Midbrain (tissue), 1 donor: Measurements from ENCODE around the gene PRKCH.

Experiments used
- DNase-seq: peaks from one replicate; lab custom pipeline; 2025; lab: John Stamatoyannopoulos, UW

Gene PRKCH

DNA sequence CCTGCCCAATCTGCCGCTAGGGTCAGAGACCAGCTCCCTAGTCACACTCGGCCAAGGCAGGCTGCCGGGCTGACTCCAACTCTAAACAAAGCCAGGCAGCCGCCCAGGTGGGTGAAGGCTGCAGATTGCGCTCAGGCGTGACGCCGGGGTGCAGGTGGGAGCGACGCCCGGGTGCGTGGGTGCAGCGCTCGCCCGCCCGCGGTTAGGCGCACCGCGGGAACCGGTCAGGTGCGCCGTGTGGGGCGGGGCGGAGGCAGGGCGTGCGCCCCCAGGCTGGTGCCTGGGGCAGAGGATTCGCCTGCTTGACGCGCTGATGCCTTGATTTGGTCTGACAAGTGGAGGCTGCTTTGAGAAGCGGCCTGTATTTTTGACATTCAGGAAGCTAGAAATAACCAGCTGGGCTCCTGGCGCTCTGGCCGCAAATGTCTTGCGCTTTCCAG lies 247.2 kb downstream of the PRKCH start:
- no peak for DNase-seq

GRCh38 chr14:61569308-61569707 lies 247.9 kb downstream of the PRKCH start:
- no peak for DNase-seq

DNA sequence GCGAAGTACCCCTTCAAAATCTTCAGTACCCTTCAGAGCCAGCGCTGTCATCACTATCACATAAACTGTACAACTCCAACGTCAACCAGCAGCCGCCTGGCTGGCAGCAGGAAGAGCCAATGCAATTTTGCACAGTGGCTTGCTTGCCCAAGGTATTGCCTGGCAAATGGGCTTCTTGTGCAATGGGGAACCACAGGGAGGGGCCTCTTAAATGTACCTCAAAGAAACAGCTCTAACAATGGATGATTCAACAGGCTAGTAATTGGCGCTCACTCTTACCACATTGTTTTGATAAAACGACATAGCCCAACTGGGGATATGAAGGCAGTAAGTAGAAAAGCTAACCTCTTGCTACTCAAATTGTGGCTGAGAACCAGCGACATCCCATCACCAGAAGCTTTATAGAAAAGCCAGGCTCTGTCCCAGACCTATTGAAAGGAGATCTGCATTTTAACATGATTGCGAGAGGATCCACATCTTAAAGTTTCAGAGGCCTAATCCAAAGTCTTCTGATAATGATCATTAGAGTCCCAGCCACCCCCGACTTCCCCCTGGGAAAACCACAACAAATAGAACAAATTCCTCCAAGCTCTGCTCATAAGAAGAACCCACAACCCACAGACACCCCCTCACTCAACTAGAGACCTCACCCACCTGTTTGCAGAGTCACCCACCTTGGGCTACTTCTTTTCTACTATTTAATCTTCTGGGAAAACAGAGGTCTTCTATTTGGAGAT lies 248.6 kb downstream of the PRKCH start:
- DNase-seq = no peak

DNA sequence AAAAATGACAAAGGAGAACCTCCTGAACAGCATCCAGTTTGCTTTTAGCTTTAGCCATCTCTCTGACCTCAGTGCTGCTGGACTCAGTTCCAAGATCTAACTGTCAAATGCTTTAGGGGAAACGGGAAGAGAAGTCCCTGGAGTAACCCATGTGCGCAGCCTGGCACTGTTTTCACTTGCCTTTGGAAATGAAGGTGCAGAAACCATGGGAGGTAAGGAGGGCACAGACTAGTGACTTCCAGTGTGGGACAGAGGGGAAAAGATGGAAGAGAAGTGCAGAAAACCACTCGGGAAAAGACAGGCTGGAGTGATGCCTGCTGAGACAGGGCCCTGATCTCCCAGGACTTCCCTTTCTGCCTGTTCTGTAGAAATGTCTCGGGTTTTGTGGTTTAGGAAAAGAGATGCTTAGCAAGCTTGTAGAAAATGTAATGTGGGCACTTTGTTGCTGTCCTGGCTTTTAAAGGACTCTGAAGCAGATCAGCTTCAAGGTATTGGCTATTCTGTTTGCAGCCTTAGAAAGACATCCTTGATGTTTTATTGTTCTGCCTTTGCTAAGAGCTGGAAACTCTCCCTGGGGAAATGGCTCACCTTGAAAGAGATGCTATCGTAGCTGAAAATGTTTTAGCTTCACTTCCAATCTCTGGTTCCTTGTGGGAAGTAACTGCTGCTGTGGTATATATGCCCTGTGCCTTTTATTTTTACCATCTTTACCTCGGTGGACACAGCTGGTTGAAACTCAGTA lies 249.3 kb downstream of the PRKCH start:
- DNase-seq = no peak

- no peak for DNase-seq
These were observed 250.5 kb downstream of the PRKCH start for GRCh38 chr14:61571917-61572316.

GRCh38 chr14:61573321-61573720 lies 251.9 kb downstream of the PRKCH start:
- no peak for DNase-seq

DNA sequence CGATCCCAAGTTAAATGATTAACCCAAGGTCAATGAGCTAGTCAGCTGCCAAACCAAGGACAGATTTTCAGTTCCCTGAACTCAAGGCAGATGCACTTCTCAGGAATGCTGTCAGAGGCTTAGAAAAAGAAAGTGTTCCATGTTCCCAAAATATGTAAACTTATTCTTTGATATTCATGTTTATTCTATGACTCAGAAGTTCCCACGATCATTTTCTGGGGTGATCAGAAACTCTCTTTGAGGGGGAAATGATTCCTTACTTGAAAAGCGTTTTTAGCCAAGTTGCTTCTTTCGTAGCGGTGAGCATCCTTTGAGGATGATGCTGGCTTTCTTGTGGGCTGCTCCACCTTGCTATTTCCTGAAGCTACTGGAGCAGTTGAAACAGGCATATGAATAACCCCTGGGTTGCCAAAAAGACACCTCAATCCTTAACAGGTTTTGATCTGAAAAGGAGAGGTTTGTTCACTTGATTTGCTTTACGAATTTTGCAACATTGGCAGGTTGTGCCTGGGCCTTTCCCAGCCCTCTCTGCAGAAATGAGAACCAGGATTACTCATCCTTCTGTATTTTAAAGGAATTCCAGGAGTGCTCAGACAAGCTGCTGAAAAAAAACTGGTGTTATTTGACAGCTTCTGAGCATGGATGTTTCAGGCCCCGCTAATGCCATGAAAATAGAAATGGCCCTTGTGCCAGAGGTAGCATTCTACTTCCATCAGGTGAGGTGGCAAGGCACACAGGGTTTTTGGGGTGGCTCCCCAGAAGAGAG lies 252.6 kb downstream of the PRKCH start:
- DNase-seq = no peak

- DNase-seq = no peak
These were observed 253.1 kb downstream of the PRKCH start for GRCh38 chr14:61574514-61574807.

GRCh38 chr14:61575126-61575525 lies 253.7 kb downstream of the PRKCH start:
- DNase-seq = no peak

DNA sequence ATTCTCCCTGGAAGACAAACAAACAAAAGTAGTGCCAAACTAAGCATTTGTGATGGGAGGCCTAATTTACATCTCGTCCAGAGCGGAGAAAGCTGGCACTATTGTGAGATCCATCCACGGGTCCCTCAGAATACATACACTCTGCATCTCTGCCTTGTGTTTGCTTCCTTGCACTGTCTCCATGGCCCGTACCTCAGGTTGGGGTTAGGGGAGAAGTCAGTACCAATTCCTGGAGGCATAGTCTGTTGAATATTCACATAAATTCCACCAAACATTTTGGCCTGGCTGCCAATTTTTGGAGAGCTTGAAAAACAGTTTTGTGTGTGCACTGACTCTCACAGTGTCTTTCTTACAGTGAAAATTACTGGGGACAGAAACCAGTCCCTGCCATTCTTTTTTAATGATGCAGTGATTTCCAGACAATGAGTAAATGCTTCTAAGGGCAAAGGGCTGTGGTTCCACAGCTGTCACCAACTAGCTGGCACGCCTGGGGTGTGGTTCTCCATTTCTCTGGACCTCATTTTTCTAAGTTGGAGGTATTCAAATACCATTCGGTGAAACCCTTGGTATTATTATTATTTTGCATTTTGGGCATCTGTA lies 254.3 kb downstream of the PRKCH start:
- DNase-seq = no peak

DNA sequence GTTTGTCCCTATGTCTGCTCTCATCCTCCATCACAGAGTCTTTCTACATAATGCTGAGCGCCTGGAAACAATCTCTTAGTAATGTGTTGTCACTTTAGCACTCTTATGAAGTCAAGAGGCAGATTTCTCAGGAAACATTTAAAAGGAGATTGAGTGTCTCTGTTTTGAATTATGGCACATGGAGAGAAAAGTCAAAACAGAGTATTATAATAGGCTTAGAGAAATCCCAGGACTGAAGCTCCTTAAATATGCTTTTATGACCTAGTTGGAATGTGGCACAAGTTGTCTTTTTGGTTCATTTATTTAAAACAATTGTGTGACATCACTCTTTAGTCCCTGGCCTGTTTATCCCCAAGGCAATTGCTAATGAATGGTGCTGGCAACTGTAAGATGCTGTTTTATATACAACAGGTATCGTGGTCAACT lies 256.1 kb downstream of the PRKCH start:
- DNase-seq = no peak

DNA sequence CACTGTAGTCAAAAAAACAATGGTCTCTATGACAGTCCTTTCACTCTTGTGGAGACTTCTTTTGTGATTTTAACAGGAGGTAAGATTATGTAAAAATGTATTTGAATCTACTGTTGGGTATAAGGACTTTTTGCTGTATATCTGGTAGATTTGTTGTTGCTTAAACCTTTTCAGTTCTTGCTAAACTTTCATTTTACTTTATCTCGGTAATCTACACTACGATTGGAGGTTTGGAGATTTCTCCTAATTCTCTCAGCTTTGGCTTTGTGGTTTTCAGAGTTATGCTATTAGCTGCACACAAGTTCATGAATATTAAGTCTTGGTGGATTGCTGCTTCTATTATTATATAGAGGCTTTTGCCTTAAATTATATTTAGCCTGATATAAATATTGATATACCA lies 257.4 kb downstream of the PRKCH start:
- no peak for DNase-seq

GRCh38 chr14:61581340-61581739 lies 260.0 kb downstream of the PRKCH start:
- DNase-seq = no peak

- no peak for DNase-seq
These were observed 260.7 kb downstream of the PRKCH start for GRCh38 chr14:61581955-61582615.

GRCh38 chr14:61582815-61583214 lies 261.4 kb downstream of the PRKCH start:
- DNase-seq = no peak

GRCh38 chr14:61584331-61584741 lies 263.0 kb downstream of the PRKCH start:
- DNase-seq = no peak

DNA sequence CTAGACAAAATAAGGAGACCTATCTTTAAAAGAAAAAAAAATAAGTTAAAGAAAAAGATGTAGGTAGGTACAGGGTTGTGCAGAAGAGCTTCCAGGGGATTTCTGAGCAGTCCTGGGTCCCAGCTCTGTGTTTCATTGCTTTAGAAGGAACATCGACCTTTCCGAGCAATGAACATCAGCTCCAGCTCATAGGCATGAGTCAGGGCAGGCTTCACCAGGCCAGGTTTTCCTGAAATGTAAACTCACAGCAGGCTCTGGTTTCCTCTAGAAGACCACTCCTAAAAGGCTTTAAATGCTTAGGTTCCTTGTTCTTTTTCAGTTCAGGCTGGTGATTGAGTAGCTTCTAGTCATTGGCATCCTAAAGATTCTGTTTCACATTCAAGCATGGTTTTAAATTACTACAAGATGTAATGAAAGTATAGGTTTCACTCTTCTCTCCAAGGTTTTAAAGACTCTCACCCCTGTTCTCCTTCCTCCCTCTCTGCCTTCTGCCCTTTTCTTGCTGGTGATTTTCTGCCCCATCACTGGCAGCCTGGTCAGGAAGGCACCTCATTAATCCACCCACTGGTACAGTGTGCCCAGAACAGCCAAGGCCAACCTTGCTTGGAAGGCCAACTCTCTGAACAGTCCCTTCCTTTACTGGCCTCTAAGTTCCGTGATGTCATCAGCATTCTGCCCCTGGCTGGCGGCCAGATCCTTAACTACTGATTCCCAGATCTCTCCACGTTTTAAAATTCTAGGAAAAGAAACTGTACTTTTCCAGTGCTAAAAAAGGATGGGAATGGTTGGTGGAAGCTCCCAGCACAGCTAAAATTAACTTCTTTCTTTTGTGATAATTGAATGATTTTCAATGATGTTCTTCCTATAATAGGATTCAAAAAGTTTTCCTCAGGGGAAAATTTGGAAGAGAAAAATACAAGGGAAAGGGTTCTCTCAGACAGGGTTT lies 264.5 kb downstream of the PRKCH start:
- no peak for DNase-seq

- no peak for DNase-seq
These were observed 265.2 kb downstream of the PRKCH start for GRCh38 chr14:61586544-61587055.

DNA sequence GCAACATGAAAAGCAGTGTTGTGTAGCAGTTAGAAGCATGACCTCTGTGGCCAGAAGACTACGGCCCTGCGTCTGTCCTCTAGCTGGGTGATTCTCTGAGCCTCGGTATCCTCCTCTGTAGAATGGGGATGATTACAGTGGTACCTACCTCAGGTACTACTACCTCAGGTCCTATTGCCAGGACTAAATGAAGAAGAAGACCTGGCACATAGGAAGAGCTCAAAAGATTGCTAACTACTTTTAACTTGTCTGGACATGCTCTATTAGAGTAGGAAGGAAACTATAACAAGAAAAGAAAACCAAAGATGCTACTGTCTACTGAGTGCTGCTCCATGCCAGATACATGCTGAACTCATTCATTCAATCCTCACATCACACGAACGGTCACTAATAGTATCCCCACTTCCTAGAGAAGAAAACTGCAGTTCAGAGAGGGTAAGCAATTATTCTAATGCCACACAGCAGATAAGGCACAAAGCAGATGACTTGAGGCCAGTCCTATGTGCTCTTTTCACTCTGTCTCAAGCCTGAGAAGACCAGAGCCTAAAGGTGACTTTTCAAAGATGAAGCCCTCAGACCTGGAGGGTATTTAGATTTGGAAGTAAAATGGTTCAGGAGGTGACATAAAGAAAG lies 265.8 kb downstream of the PRKCH start:
- DNase-seq = no peak

- DNase-seq = no peak
These were observed 267.1 kb downstream of the PRKCH start for GRCh38 chr14:61588419-61588901.
